KBM-7 (cell line): ENCODE measurements around the gene GATA5.
A peak's percentile ranks its signal among the peaks of the same experiment; 100 is the strongest.
"Not testable (repeated sequence)": the region's sequence is repeated elsewhere in the genome, so short reads cannot be mapped to it uniquely, and the experiment has no call there.

Source experiments
- DNase-seq: peaks from one replicate; pipeline ENCODE4 v3.0.0-alpha.2; 2015
- in situ Hi-C: fragments of 300-500 bp; cut with MboI; formaldehyde crosslinking; loops from 2 replicates; pipeline ENCODE4 v1.14.3; 2020; ENCODE audit warnings: low sequenced_read_pairs, low pct_unique_long_range_greater_than_20kb, mixed read lengths

Gene GATA5

DNA sequence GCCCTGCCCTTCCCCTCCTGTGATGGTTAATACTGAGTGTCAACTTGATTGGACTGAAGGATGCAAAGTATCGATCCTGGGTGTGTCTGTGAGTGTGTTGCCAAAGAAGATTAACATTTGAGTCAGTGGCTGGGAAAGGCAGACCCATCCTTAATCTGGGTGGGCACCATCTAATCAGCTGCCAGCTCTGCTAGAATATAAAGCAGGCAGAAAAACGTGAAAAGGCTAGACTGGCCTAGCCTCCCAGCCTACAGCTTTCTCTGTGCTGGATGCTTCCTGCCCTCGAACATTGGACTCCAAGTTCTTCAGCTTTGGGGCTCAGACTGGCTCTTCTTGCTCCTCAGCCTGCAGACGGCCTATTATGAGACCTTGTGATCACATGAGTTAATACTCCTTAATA lies 15.0 kb upstream of the GATA5 start:
- DNase-seq, in situ Hi-C loops: not testable (repeated sequence)

- no peak for DNase-seq
Measured at GRCh38 chr20:62489932-62490263, 14.1 kb upstream of the GATA5 start.

DNA sequence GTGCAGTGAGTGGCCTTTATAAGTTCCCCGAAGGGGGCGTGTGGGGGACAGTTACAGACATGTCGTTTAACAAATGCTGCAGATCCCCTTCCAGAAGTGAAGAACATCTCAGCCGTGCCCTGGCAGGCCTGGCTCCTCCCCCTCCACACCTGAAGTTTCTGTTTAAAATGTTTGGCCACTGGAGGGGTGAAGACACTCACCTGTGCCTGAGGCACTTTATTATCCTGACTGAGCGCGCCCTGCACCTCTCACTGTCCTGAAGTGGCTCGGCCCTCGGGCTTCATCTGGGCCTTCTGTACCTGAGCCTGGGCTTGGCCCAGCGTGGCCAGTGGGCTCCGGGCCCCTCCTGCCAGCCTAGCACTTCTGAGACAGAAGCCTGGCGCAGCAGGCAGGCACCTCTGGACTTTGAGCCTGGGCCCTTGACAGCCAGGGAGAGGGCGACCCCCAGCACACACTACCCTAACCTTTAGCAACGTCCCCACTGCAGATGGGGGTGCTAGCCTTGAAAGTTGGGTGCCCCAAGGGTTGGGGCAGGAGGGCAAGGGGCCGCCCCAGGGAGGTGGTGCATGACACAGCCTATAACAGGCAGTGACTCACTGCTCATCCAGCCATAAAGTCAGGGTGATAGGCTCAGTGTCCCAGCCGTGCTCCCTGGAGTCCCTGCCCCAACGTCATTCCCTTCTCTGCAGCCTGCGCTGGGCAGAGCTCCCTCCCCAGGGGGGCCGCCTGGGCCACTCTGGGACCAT lies 13.6 kb upstream of the GATA5 start:
- in situ Hi-C loops = no loop called here
- DNase-seq = no peak

More at GRCh38 chr20:62489932-62490263, 14.1 kb upstream of the GATA5 start:
- in situ Hi-C loops = no loop called here

GRCh38 chr20:62488470-62488869 lies 12.7 kb upstream of the GATA5 start:
- DNase-seq = no peak
- in situ Hi-C loops = no loop called here

DNA sequence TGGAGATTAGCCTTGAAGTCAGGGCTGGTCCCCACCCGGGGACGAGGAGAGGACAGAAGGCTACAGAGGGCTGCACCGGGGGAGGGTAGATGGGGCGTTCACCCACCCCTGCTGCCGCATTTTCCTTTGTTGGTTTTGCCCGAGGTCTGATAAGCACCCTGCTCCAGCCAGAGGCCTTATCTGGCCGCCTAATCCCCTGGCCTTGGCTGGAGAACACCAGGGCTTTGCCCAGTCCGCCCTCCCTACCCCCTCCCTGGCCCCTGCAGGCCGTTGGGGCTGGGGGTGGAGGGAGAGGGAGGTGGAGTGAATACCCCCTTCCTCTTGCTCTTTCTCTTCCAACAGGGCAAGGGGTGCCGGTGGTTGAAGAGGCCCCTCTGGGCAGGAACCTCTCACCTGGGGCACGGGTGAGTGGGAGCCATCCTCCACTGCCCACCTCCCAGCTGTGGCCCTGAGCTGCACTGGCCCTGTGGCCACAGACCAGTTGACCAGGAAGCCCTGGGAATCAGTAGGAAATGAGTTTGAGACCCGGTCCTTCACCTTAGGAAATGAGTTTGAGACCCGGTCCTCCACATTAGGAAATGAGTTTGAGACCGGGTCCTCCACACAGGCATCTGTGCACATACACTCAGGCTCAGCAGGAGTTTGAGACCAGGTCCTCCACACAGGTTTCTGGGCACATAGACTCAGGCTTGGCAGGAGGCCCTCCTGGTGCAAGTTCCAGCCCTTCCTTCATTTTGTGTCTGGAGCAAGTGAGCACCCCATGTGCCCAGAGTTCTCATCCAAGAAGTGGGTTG lies 12.0 kb upstream of the GATA5 start:
- no peak for DNase-seq
- in situ Hi-C loops = no loop called here

GRCh38 chr20:62487118-62487517 lies 11.3 kb upstream of the GATA5 start:
- in situ Hi-C loops = no loop called here
- DNase-seq = no peak

DNA sequence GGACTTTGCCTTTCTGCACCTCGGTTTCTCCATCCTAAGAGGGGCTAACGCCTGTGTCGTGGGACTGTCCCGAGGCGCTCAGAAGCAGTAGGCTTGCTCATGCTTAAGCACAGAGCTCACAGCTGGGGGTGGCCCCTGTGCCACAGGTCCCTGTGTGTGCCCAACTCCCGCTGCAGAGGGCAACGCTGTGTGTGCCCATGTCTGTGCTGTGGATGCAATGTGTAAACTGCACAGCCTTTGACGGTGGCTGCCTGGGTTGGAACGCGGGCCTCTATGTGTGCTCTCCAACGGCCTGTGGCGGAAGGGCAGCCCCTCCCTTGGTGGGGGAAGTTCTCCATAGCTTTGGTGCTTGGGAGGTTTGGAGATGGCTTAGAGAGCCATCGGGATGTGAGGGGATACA lies 10.7 kb upstream of the GATA5 start:
- DNase-seq = no peak
- in situ Hi-C loops = no loop called here

DNA sequence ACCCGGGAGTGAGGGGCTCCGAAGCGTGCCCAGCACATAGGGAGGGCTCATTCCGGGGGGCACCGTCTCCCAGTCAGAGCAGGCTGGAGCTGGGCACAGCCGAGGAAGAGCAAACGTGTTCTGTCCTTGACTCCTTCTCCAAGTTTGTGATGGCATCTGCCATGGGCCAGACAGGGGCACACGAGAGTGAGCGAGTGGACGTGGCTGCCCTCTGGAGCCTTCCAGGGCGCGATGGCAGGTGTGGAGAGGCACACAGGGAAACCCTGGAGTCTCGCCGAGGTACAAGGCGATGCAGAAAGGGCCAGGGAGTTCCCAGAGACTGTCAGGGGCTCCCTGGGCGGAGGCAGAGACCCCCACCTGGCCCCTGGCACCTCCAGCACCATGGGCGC lies 9.9 kb upstream of the GATA5 start:
- no peak for DNase-seq
- in situ Hi-C loops = no loop called here

DNA sequence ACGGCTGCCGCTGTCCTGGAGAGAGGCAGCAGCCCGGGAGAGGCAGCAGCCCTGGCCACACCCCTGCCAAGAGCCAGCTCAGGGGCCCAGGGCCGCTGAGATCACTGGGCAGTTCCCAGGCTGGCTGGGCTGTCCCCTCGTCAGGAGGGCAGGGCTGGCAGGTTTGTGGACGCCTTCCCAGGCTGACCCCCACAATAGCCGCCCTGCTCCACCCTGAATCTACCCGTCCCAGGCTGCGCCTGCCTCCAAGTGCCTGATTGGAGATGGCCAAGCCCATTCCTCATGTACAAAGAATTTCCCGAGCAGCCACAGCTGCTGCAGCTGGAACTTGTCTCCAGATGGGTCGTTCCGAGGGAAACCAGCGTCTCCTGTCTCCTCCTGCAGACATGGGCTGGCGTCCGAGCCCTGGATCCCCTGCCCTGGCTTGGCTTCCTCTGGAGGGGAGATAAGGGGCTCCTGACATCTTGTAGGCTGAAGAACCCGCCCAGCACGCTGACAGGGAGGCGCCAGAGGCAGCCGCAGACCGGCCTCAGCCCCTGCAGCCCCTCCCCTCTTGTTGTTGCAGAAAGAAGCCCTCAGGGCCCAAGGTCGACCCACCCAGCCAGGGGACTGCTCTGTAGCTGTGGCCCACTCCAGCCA lies 9.4 kb upstream of the GATA5 start:
- in situ Hi-C loops = no loop called here

DNA sequence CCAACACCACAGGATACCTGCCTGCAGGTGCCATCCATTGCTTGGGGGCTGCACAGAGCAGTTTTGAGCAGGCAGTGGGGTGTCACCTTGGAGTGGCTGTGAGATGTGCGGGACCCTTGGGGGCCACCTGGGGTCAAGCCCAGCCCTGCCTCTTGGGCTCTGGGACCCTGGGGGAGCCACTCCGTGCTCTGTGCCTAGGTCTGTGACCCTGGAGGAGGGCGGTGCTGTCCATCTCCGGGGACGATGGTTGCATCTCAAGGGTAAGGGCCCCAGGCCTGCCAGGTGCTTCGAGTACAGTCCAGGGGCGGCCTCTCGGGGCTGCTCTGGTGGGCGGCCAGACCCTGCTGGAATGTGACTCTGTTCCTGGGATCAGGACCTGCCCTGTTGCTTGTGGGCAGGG lies 8.7 kb upstream of the GATA5 start:
- in situ Hi-C loops = no loop called here
- no peak for DNase-seq

More for the DNA sequence above, 9.4 kb upstream of the GATA5 start:
- DNase-seq = no peak

DNA sequence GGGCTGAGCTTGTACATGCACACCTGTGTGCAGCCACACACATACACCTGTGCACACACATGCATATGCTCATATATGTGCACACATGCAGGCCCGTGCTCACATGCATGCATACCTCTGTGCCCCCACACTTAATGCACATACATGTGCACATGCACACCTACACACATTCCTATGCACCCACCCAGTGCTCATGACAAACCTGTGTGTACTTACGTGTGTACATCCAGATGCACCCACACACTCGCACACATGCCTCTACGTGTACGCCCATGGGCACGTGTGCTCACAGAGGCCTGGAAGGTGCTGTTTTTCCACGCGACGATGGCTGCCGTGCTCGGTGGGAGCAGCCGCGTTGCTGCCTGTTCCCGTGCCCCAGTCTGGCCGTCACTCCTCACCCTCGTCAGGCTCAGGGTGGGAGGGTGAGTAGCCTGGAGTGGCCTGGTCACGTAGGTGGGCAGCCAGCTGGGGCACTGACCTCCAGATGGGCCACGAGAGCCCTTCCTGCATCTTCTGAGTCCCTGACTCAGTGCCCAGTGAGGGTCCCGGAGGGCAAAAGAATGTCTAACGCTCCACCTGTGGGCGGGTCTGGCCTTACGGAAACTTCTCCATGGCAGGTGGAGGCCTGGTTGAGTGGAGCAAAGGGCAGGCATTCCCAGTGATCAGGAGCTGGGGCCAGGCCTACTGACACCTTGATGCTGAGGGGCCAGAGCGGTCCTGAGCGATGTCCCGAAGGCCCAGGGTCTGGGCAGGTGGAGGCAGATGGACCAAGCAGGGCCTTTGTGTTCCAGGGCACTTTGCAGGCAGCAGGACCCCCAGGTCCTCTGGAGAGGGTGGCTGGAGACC lies 8.0 kb upstream of the GATA5 start:
- DNase-seq = no peak
- in situ Hi-C loops = no loop called here

GRCh38 chr20:62482974-62483373 lies 7.2 kb upstream of the GATA5 start:
- in situ Hi-C loops = no loop called here
- no peak for DNase-seq

- no peak for DNase-seq
- in situ Hi-C loops = no loop called here
Measured at GRCh38 chr20:62482146-62482809, 6.5 kb upstream of the GATA5 start.

DNA sequence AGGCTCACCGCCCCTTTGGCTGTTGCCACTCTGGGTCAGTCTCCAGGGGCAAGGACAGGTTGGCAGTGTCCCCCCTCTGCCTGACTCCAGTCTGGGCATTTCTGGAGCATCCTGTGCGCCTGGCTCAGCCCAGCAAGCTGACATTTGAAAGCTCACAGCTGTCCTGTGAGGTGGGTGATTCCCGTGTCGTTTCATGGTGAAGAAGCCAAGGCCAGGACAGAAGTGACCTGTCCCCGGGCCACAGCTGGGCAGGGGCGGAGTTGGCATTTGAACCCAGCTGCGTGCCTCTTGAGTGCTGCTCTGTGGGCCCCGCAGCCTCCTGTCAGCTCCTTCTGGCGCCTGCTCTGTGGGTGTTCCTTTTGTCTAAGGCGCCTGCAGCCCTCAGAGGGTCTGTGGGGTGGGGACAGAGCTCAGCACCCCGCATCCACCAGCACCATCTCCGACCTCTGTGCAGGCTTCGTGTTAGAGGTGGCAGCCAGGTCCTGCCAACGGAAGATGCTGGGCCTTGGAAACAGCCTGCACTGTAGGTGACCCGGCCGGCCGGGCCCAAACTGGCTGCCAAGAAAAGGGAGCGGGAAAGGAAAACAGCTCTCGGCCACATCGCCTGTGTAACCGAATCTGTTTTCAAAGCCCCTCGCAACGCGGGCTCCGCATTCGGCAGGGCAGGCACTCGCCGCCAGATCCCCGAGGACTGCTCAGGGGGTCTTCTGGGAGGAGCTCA lies 5.8 kb upstream of the GATA5 start:
- DNase-seq = no peak
- in situ Hi-C loops = no loop called here

DNA sequence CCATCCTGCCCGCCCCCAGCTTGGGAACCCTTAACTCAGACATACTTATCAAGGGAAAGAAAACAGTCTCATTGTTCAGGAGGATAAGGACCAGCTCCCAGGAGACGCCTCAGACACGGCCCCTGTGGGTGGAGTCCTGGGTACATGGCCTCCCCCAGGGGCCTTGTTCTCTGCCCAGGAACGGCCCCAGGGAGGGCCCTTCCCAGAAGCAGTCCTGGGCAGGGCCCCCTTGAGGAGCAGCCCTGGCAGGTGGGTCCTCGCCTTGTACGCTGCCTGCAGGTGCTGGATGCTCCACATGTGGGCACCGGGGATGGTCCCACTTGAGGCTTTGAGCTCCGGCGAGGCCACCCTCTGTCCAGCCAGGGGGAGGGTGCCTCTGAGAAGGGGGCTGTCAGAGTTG lies 4.5 kb upstream of the GATA5 start:
- in situ Hi-C loops = no loop called here
- no peak for DNase-seq

GRCh38 chr20:62479656-62480055 lies 3.9 kb upstream of the GATA5 start:
- in situ Hi-C loops = no loop called here
- DNase-seq = no peak

GRCh38 chr20:62479156-62479555 lies 3.4 kb upstream of the GATA5 start:
- DNase-seq = peak; percentile 28
- in situ Hi-C loops = no loop called here

DNA sequence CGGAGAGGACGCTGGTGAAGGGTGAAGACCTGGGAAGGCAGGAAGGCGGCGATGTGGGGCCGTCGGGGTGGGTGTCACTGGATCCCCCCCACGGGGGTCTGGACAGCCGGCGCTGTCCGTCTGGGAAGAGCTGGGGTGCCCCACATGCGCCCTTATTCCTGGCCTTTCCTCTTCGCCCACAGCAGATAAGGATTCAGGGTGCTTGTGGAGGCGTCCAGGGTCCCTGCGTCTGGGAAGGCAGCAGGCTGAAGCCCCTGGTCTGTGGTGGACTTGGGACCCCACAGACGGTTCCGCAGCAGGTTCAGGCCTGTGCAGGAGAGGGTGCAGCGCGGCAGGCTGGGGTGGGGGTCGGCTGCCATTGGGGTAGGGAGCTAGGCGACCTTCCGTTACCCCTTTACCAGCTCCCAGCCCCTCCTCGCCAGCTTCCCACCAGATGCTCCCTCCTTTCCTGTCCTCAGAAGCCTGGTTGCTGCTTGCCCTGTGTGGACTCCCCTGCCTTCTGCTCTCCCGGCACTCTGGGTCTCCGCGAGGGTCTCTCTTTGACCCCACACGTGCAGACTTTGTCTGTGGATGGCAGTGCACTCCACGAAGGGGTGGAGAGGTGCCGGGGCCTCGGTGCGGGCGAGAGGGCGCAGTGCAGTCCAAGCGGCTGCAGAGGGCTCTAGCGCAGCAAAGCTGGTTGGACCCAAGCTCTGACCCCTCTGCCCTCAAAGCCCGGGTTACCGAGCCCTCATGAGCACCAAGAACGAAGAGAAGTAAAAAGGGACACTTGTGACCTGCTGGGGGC lies 2.1 kb upstream of the GATA5 start:
- DNase-seq = no peak

More for the DNA sequence above, 2.1 kb upstream of the GATA5 start:
- in situ Hi-C loops = no loop called here
